Kidney (tissue), 14 donors: ENCODE results near the gene SLC26A8. TPM values are rescaled to one million over a fixed set of nuclear protein-coding genes. Genes with fewer than 3 reads are reported as not detected.
A peak's percentile ranks its signal among the peaks of the same experiment; 100 is the strongest.
"Not testable (repeated sequence)": the region's sequence is repeated elsewhere in the genome, so short reads cannot be mapped to it uniquely, and the experiment has no call there.

ENCODE experiments used
- DNase-seq, 5 donors: peaks; one replicate each; pipeline ENCODE4 v3.0.0-alpha.2; 2013 to 2020
- FAIRE-seq: peaks from 2 replicates; lab custom pipeline; 2012; peaks lifted over from hg19 to GRCh38; lab: Jason Lieb, UNC
- H3K27ac ChIP-seq, 2 donors: one replicate each; pipeline ENCODE4 v1.7.0; 2013; ENCODE audit warnings: low read depth in 2 of 2, low read length in 2 of 2, inconsistent platforms in 1 of 2
- H3K27me3 ChIP-seq: one replicate; pipeline ENCODE4 v1.7.1; 2013; ENCODE audit warnings: low read length, inconsistent platforms; ENCODE audit not compliant: control insufficient read depth, insufficient read depth
- H3K36me3 ChIP-seq, 3 donors: one replicate each; pipeline versions ENCODE4 v1.7.0 to v1.7.1; 2013; ENCODE audit warnings: low read length in 3 of 3, control low read depth in 1 of 3, inconsistent platforms in 1 of 3; ENCODE audit not compliant: insufficient read depth in 3 of 3, control insufficient read depth in 2 of 3
- H3K4me1 ChIP-seq, 3 donors: one replicate each; pipeline versions ENCODE4 v1.7.0 to v1.7.1; 2013; ENCODE audit warnings: low read length in 3 of 3, inconsistent platforms in 1 of 3, low read depth in 1 of 3; ENCODE audit not compliant: control insufficient read depth in 2 of 3, insufficient read depth in 2 of 3
- H3K4me3 ChIP-seq, 3 donors: one replicate each; pipeline versions ENCODE4 v1.7.0 to v1.8.1; 2013; ENCODE audit warnings: low read length in 3 of 3, control low read depth in 1 of 3, inconsistent platforms in 1 of 3
- H3K9ac ChIP-seq, 3 donors: one replicate each; pipeline versions ENCODE4 v1.7.0 to v1.7.1; 2013; ENCODE audit warnings: low read length in 3 of 3, control low read depth in 1 of 3, inconsistent platforms in 1 of 3
- H3K9me3 ChIP-seq, 3 donors: one replicate each; pipeline versions ENCODE4 v1.7.0 to v1.7.1; 2013; ENCODE audit warnings: low read length in 3 of 3, control low read depth in 1 of 3, inconsistent platforms in 1 of 3; ENCODE audit not compliant: control insufficient read depth in 2 of 3, insufficient read depth in 1 of 3
- CTCF ChIP-seq: IDR thresholded peaks from 3 replicates; pipeline ENCODE4 v1.5.1; 2012; ENCODE audit warnings: mild to moderate bottlenecking, moderate library complexity, borderline replicate concordance; ENCODE audit not compliant: insufficient read depth; ENCODE audit errors: extremely low read depth
- intact Hi-C: fragments of 100-400 bp; cut with DNase I; formaldehyde crosslinking; loops from one replicate; pipeline ENCODE4 v1.11.1; 2022
- polyA plus RNA-seq: library from polyadenylated mRNA; stranded (reverse); fragments of 350-450 nt; fragmentation: Illumina TruSeq; extraction: RNeasy Lipid Tissue Mini Kit (QIAGEN cat#74804); gene quantifications from one replicate; pipeline ENCODE4 v1.2.3, GENCODE V29; 2014; ENCODE audit warnings: low read depth, low replicate concordance; ENCODE audit not compliant: insufficient read depth
- total RNA-seq: library from RNA; stranded (reverse); fragmentation: NEBNext Ultra II Directional; extraction: Animal tissue kit (Norgen Biotek cat#: 25700); gene quantifications from one replicate; pipeline ENCODE4 v1.2.1, GENCODE V29; 2021
- donor health status: control.
- donor health status: control.
- donor health status: control.
- donor health status: control.
- donor health status: control.
- donor health status: DM: yes; HTN: yes; CAD: no.
- donor health status: Normal renal cell carcinoma (clear cell type).

Gene SLC26A8
- total and polyA plus RNA-seq, 2 donors from 2014 or later = 0.22 TPM; not detected in 1

GRCh38 chr6:35980991-35981645 lies 43.3 kb downstream of the SLC26A8 start:
- TF ChIP-seq CTCF = no peak
- no peaks in the 10 kb centered on the region for H3K4me1 ChIP-seq
- H3K36me3 ChIP-seq = no peaks in the 10 kb centered on the region
- no peak overlapping the region for H3K4me3 ChIP-seq
- FAIRE-seq = no peak
- no peaks in the 10 kb centered on the region for H3K27me3 ChIP-seq
- DNase-seq = no peak
- intact Hi-C loops = no loop called here
- no peaks in the 10 kb centered on the region for H3K9me3 ChIP-seq
- H3K9ac ChIP-seq = no peak overlapping the region
- H3K27ac ChIP-seq = no peak overlapping the region

- H3K27me3 ChIP-seq, FAIRE-seq, H3K4me3 ChIP-seq, H3K9me3 ChIP-seq, H3K9ac ChIP-seq, H3K27ac ChIP-seq, H3K36me3 ChIP-seq, H3K4me1 ChIP-seq, intact Hi-C loops, DNase-seq: not testable (repeated sequence)
Measured at GRCh38 chr6:35980126-35980525, 44.3 kb downstream of the SLC26A8 start.

- Histone ChIP-seq H3K4me1 (no peaks in the 10 kb centered on the region), H3K9me3 (no peaks in the 10 kb centered on the region), H3K27me3 (no peaks in the 10 kb centered on the region), H3K9ac (no peak overlapping the region), H3K36me3 (no peaks in the 10 kb centered on the region), H3K4me3 (no peak overlapping the region), H3K27ac (no peak overlapping the region)
- no peak for TF ChIP-seq CTCF
- intact Hi-C loops = no loop called here
- DNase-seq (no peak), FAIRE-seq (no peak)
Measured at GRCh38 chr6:35977308-35977707, 47.1 kb downstream of the SLC26A8 start.

GRCh38 chr6:35973670-35974222 lies 50.7 kb downstream of the SLC26A8 start:
- no peak for FAIRE-seq
- intact Hi-C loops = no loop called here

More at GRCh38 chr6:35973670-35974222, 50.7 kb downstream of the SLC26A8 start:
- Histone ChIP-seq H3K27ac (peak overlapping the region in 1 of 2 donors; percentile 51), H3K9me3 (no peaks in the 10 kb centered on the region), H3K27me3 (no peaks in the 10 kb centered on the region), H3K36me3 (no peaks in the 10 kb centered on the region), H3K4me1 (no peaks in the 10 kb centered on the region), H3K9ac (no peak overlapping the region), H3K4me3 (no peak overlapping the region)
- TF ChIP-seq CTCF = no peak
- DNase-seq = peak in 1 of 5 donors; percentile 33
